Activated CD4-positive, alpha-beta T cell treated with anti-CD3 and anti-CD28 coated beads for 4 hours (primary cell): ENCODE measurements around the gene ATAD3A.
"Not testable (repeated sequence)": the region's sequence is repeated elsewhere in the genome, so short reads cannot be mapped to it uniquely, and the experiment has no call there.

Experiments
- DNase-seq, 2 donors: peaks; one replicate each; pipeline ENCODE4 v3.0.0-alpha.2; 2020

The ATAD3A gene

GRCh38 chr1:1511533-1512285 is at the start of gene ATAD3A:
Gene ATAD3A, plus strand, starts transcription at chr1:1512162. Its CDS starts 107 bp downstream, at chr1:1512269.
- DNase-seq: peak; percentile 96 to 97

DNA sequence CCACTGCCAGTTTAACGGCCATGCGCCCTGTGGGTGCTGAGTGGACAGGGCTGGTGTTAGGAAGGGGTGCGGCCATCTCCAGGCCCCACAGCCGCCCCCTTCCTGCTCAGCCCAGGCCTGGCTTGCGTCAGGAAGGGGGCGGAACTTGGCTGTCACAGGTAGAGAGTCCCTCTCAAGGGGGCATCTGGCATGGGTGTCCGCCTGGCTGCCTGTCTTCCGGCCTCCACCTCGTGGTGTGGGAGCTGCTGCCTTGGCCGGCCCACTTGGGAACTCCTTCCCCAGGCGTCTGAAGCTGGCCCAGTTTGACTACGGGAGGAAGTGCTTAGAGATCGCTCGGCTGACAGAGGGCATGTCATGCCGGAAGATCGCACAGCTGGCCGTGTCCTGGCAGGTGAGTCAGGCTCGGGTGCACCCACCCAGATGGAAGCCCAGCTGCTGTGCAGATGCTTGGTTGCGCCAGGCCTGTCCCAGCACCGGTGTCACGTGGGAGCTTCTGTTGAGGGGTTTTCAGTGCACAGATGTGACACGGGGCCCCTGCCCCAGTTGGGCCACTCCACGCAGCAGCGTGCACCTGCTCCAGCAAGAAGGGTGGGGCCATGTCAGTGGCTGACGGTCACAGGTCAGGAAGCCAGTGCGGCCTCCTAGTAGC is 49.5 kb upstream of the ATAD3A start:
- DNase-seq: no peak

GRCh38 chr1:1463312-1463711 is 48.6 kb upstream of the ATAD3A start:
- DNase-seq: no peak

GRCh38 chr1:1468196-1468985 is 43.6 kb upstream of the ATAD3A start:
- not testable (repeated sequence) for DNase-seq

- no peak for DNase-seq
These were observed 41.2 kb upstream of the ATAD3A start for GRCh38 chr1:1470626-1471388.

DNA sequence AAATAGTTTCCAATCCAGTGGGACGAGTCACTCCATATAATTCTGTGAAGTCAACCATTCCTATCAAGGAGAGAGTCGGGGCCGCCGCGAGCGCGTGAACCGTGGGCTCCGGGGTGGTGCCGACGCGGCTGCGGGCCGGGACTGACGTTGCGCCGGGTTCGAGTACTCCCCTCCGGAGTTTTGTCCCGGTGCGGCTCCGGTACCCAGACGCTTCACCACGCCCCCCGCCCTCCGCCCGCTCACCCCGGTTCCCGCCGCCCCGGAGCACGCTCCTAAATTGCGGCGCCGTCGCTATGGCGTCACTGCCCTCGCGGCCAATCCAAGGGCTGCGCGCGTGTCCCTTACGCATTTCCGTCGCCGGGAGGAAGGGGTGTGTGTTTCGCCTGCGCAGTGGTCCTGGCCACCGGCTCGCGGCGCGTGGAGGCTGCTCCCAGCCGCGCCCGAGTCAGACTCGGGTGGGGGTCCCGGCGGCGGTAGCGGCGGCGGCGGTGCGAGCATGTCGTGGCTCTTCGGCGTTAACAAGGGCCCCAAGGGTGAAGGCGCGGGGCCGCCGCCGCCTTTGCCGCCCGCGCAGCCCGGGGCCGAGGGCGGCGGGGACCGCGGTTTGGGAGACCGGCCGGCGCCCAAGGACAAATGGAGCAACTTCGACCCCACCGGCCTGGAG is 40.4 kb upstream of the ATAD3A start, which contains the start of gene ATAD3B:
ATAD3B (plus strand) TSS at position 377 of the 664 bp plus-strand sequence; CDS start at position 497, 120 bp downstream.
- peak; percentile 91 to 93 for DNase-seq

GRCh38 chr1:1472053-1472876 is 39.7 kb upstream of the ATAD3A start:
- DNase-seq: peak in 1 of 2 donors; percentile 11

DNA sequence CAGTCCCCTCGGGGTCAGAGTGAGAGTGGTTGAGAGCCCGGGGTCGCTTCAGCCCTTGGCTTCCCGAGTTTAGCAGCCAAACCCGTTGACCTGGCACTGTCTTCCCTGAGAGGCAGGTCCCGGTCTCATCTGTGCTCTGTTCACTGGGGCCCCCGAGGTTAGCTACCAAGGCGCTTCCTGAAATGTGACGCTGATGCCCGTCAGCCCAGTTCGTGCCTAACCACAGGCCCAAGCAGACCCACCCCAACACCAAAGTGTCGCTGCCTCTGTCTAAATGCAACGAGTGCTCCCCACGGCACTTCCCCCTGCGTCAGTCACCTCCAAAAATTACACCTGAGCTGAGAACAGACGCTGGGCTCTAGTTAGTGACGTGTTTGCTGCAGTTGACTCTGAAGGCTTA is 36.0 kb upstream of the ATAD3A start:
- not testable (repeated sequence) for DNase-seq

- DNase-seq: no peak
These were observed 34.8 kb upstream of the ATAD3A start for GRCh38 chr1:1477206-1477605.

GRCh38 chr1:1479547-1480487 is 32.1 kb upstream of the ATAD3A start:
- DNase-seq: no peak

DNA sequence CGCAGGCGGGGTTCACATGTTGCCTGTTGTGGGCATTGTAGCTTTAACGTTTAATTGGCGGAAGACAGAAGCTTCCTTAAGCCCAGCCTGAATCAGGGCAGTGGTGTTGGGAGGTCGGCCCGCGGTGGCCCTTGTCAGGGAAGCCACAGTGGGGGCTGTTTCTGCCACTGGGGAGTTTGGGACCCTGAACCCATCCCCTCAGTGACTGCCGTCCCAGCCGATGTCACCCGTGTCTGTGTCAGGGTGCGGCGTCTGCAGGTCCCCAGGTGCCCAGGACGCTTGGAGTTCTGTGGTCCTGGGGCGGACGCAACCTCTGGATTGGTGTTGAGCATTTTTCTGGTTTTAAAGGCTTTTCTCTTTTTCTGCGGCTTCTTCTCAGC is 31.5 kb upstream of the ATAD3A start:
- DNase-seq: not testable (repeated sequence)

DNA sequence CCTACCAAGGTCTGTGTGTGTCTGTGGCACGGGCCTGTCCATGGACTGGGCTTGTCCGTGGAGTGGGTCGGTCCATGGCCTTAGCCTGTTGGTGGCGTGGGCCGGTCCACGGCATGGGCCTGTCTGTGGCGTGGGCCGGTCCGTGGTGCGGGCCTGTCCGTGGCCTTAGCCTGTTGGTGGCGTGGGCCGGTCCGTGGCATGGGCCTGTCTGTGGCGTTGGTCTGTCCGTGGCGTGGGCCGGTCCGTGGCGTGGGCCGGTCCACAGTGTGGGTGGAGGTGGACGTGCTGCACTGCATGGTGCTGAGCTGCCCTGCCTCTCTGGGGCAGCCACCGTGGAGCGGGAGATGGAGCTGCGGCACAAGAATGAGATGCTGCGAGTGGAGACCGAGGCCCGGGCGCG is 30.2 kb upstream of the ATAD3A start:
- not testable (repeated sequence) for DNase-seq

- no peak for DNase-seq
These were observed 29.1 kb upstream of the ATAD3A start for GRCh38 chr1:1482856-1483255.

GRCh38 chr1:1483714-1484113 is 28.2 kb upstream of the ATAD3A start:
- no peak for DNase-seq

GRCh38 chr1:1484976-1485750 is 26.8 kb upstream of the ATAD3A start:
- DNase-seq: not testable (repeated sequence)

GRCh38 chr1:1485755-1486317 is 26.1 kb upstream of the ATAD3A start:
- DNase-seq: not testable (repeated sequence)

DNA sequence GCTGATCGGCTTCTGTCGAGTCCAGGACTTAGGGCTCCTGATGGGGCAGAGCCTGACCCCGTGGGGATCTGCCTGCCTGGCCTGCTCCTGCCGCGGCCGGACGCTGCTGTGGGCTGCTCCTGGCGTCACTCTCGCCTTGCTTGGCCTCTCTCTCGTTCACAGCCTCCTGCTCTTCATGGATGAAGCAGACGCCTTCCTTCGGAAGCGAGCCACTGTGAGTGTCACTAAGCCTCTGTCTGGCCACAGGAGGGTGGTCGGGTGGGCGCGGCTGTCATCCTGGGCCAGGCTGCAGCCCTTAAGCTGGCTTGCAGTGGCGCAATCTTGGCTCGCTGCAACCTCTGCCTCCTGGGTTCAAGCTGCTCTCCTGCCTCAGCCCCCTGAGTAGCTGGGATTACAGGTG is 24.3 kb upstream of the ATAD3A start:
- DNase-seq: no peak

DNA sequence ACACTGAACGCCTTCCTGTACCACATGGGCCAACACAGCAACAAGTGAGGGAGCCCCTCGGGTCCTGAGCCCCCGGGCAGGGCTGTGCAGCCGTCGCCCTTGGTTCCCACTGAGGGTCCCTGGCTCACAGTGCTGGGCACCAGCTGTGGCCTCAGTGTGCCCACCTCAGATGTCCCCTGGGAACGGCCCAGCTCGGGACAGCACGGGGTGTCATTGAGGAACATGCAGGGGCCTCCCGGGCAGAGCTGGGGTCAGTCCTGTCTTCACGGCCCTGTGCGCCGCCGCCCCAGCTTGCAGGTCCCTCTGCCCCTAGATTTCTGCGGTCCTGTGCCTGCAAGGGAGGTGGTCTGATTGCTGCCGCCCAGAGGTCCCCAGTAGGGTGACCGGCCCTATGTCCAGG is 22.7 kb upstream of the ATAD3A start:
- no peak for DNase-seq

DNA sequence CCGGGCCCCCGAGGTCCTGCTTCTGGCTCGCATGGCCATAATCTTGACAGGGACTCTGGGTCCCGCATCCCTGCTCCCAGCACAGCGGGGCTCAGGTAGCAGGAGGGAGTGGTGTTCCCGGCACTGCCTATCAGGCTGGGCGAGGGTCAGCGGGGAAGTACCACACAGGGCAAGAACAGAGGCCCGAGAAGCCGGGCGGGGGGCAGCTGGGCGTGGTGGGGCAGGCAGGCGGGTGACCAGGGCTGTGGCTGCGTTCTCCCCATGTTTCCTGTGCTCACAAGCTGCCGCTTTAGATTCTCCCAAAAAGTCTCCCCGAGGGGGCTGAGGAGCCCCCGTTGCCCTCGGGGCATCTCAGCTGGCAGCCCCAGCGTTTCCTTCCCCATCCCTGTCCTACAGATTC is 22.1 kb upstream of the ATAD3A start:
- no peak for DNase-seq
